Fibroblast of skin of left quadriceps (primary cell): ENCODE results near the gene SLC48A1.

ENCODE experiments used
- DNase-seq, 2 experiments: peaks; one replicate each; pipeline ENCODE4 v3.0.0-alpha.2; 2013; ENCODE audit warnings: low read depth in 2 of 2

Gene SLC48A1

GRCh38 chr12:47824635-47825034, 51.6 kb downstream of the SLC48A1 start:
- no peak for DNase-seq

GRCh38 chr12:47825173-47825639, 52.2 kb downstream of the SLC48A1 start:
- no peak for DNase-seq

- DNase-seq, result no peak
These were observed 55.3 kb downstream of the SLC48A1 start for GRCh38 chr12:47828008-47828975.

GRCh38 chr12:47828976-47829482, 56.0 kb downstream of the SLC48A1 start:
- DNase-seq, result no peak

GRCh38 chr12:47829584-47829983, 56.5 kb downstream of the SLC48A1 start:
- no peak for DNase-seq
